ENCODE data around the gene PITPNB. TPM values are rescaled to one million over a fixed set of nuclear protein-coding genes. Genes with fewer than 3 reads are reported as not detected.

PITPNB gene
- total RNA-seq, 1 donor from 2014 or later = 66.6 TPM

GRCh38 chr22:27873472-27873871 lies 45.6 kb downstream of the PITPNB start:
- Mint-ChIP-seq H3K27me3 (ENCODE audit: unreplicated experiment) (no peaks in the 10 kb centered on the region), H3K36me3 (ENCODE audit: unreplicated experiment) (no peaks in the 10 kb centered on the region), H3K4me3 (ENCODE audit: unreplicated experiment) (no peak overlapping the region), H3K27ac (ENCODE audit: unreplicated experiment) (no peak overlapping the region), H3K9me3 (ENCODE audit: unreplicated experiment) (no peaks in the 10 kb centered on the region), H3K4me1 (ENCODE audit: low read depth, unreplicated experiment) (peaks cover 32% of the 10 kb centered on the region)
- no peak for TF ChIP-seq CTCF (IDR thresholded peaks at IDR 0.05; ENCODE audit: partially characterized antibody, unreplicated experiment)
- DNase-seq = no peak

- TF ChIP-seq CTCF (IDR thresholded peaks at IDR 0.05; ENCODE audit: partially characterized antibody, unreplicated experiment) = no peak
- H3K4me1 Mint-ChIP-seq (ENCODE audit: low read depth, unreplicated experiment) = peaks cover 24% of the 10 kb centered on the region
- H3K27me3 Mint-ChIP-seq (ENCODE audit: unreplicated experiment) = no peaks in the 10 kb centered on the region
- no peak overlapping the region for H3K27ac Mint-ChIP-seq (ENCODE audit: unreplicated experiment)
- no peak for DNase-seq
- H3K36me3 Mint-ChIP-seq (ENCODE audit: unreplicated experiment) = no peaks in the 10 kb centered on the region
- no peak overlapping the region for H3K4me3 Mint-ChIP-seq (ENCODE audit: unreplicated experiment)
- H3K9me3 Mint-ChIP-seq (ENCODE audit: unreplicated experiment) = no peaks in the 10 kb centered on the region
Observed at GRCh38 chr22:27872488-27872887, 46.6 kb downstream of the PITPNB start.

GRCh38 chr22:27871306-27872014 lies 47.6 kb downstream of the PITPNB start:
- TF ChIP-seq CTCF (IDR thresholded peaks at IDR 0.05; ENCODE audit: partially characterized antibody, unreplicated experiment) = no peak
- Mint-ChIP-seq H3K27ac (ENCODE audit: unreplicated experiment) (no peak overlapping the region), H3K36me3 (ENCODE audit: unreplicated experiment) (no peaks in the 10 kb centered on the region), H3K9me3 (ENCODE audit: unreplicated experiment) (no peaks in the 10 kb centered on the region), H3K27me3 (ENCODE audit: unreplicated experiment) (no peaks in the 10 kb centered on the region), H3K4me3 (ENCODE audit: unreplicated experiment) (no peak overlapping the region), H3K4me1 (ENCODE audit: low read depth, unreplicated experiment) (peaks cover 19% of the 10 kb centered on the region)
- DNase-seq = no peak

- no peak for TF ChIP-seq CTCF (IDR thresholded peaks at IDR 0.05; ENCODE audit: partially characterized antibody, unreplicated experiment)
- Mint-ChIP-seq H3K9me3 (ENCODE audit: unreplicated experiment) (no peaks in the 10 kb centered on the region), H3K27me3 (ENCODE audit: unreplicated experiment) (no peaks in the 10 kb centered on the region), H3K36me3 (ENCODE audit: unreplicated experiment) (no peaks in the 10 kb centered on the region), H3K4me3 (ENCODE audit: unreplicated experiment) (no peak overlapping the region), H3K4me1 (ENCODE audit: low read depth, unreplicated experiment) (peaks cover 12% of the 10 kb centered on the region), H3K27ac (ENCODE audit: unreplicated experiment) (no peak overlapping the region)
- no peak for DNase-seq
Observed at GRCh38 chr22:27870234-27871191, 48.5 kb downstream of the PITPNB start.

All from glutamatergic neuron (in vitro differentiated cells).